ENCODE measurements around the gene NCF2. TPM values are rescaled to one million over a fixed set of nuclear protein-coding genes. Genes with fewer than 3 reads are reported as not detected.

Gene NCF2
- total and polyA plus RNA-seq, 2 donors = 5.8 to 8.6 TPM

GRCh38 chr1:183569141-183569540 is 21.1 kb downstream of the NCF2 start:
- Histone ChIP-seq H3K4me3 (ENCODE audit: low read depth, low read length) (no peak overlapping the region), H3K4me1 (ENCODE audit: insufficient read depth) (no peaks in the 10 kb centered on the region), H3K36me3 (ENCODE audit: insufficient read depth) (no peaks in the 10 kb centered on the region), H3K27ac (ENCODE audit: low read depth) (no peak overlapping the region)
- no peak for DNase-seq (ENCODE audit: extremely low spot score)
- 71% methylated on average over 4 of the region's 4 CpGs for WGBS

- 80% methylated on average over 12 of the region's 12 CpGs for WGBS
- no peaks in the 10 kb centered on the region for H3K4me1 ChIP-seq (ENCODE audit: insufficient read depth)
- H3K4me3 ChIP-seq (ENCODE audit: low read depth, low read length) = no peak overlapping the region
- H3K36me3 ChIP-seq (ENCODE audit: insufficient read depth) = no peaks in the 10 kb centered on the region
- H3K27ac ChIP-seq (ENCODE audit: low read depth) = no peak overlapping the region
- no peak for DNase-seq (ENCODE audit: extremely low spot score)
Measured at GRCh38 chr1:183568176-183569021, 21.9 kb downstream of the NCF2 start.

- Histone ChIP-seq H3K27ac (ENCODE audit: low read depth) (no peak overlapping the region), H3K4me1 (ENCODE audit: insufficient read depth) (no peaks in the 10 kb centered on the region), H3K36me3 (ENCODE audit: insufficient read depth) (no peaks in the 10 kb centered on the region), H3K4me3 (ENCODE audit: low read depth, low read length) (no peak overlapping the region)
- DNase-seq (ENCODE audit: extremely low spot score) = no peak
- WGBS = 65% methylated on average over 5 of the region's 5 CpGs
Measured at GRCh38 chr1:183567584-183567983, 22.7 kb downstream of the NCF2 start.

- no peak for DNase-seq (ENCODE audit: extremely low spot score)
- Histone ChIP-seq H3K27ac (ENCODE audit: low read depth) (no peak overlapping the region), H3K4me1 (ENCODE audit: insufficient read depth) (no peaks in the 10 kb centered on the region), H3K36me3 (ENCODE audit: insufficient read depth) (no peaks in the 10 kb centered on the region), H3K4me3 (ENCODE audit: low read depth, low read length) (no peak overlapping the region)
- 92% methylated on average over 2 of the region's 2 CpGs for WGBS
Measured at GRCh38 chr1:183566026-183566425, 24.2 kb downstream of the NCF2 start.

GRCh38 chr1:183565261-183565660 is 25.0 kb downstream of the NCF2 start:
- Histone ChIP-seq H3K36me3 (ENCODE audit: insufficient read depth) (no peaks in the 10 kb centered on the region), H3K4me3 (ENCODE audit: low read depth, low read length) (no peak overlapping the region), H3K4me1 (ENCODE audit: insufficient read depth) (no peaks in the 10 kb centered on the region), H3K27ac (ENCODE audit: low read depth) (no peak overlapping the region)
- WGBS = 64% methylated on average over 4 of the region's 4 CpGs
- no peak for DNase-seq (ENCODE audit: extremely low spot score)

GRCh38 chr1:183562701-183563100 is 27.6 kb downstream of the NCF2 start:
- 81% methylated on average over 2 of the region's 2 CpGs for WGBS
- no peak for DNase-seq (ENCODE audit: extremely low spot score)
- Histone ChIP-seq H3K4me3 (ENCODE audit: low read depth, low read length) (no peak overlapping the region), H3K36me3 (ENCODE audit: insufficient read depth) (no peaks in the 10 kb centered on the region), H3K27ac (ENCODE audit: low read depth) (no peak overlapping the region), H3K4me1 (ENCODE audit: insufficient read depth) (no peaks in the 10 kb centered on the region)

- Histone ChIP-seq H3K36me3 (ENCODE audit: insufficient read depth) (no peaks in the 10 kb centered on the region), H3K4me3 (ENCODE audit: low read depth, low read length) (no peak overlapping the region), H3K27ac (ENCODE audit: low read depth) (no peak overlapping the region), H3K4me1 (ENCODE audit: insufficient read depth) (no peaks in the 10 kb centered on the region)
- no peak for DNase-seq (ENCODE audit: extremely low spot score)
Measured at GRCh38 chr1:183559061-183559460, 31.2 kb downstream of the NCF2 start.

GRCh38 chr1:183554577-183554976 is 35.7 kb downstream of the NCF2 start:
- WGBS = 78% methylated on average over 3 of the region's 3 CpGs
- Histone ChIP-seq H3K36me3 (ENCODE audit: insufficient read depth) (peaks cover 4% of the 10 kb centered on the region), H3K27ac (ENCODE audit: low read depth) (no peak overlapping the region)

GRCh38 chr1:183553764-183554163 is 36.5 kb downstream of the NCF2 start:
- H3K4me3 ChIP-seq (ENCODE audit: low read depth, low read length) = no peak overlapping the region
- peaks cover 4% of the 10 kb centered on the region for H3K36me3 ChIP-seq (ENCODE audit: insufficient read depth)
- H3K27ac ChIP-seq (ENCODE audit: low read depth) = no peak overlapping the region
- DNase-seq (ENCODE audit: extremely low spot score) = no peak
- no peaks in the 10 kb centered on the region for H3K4me1 ChIP-seq (ENCODE audit: insufficient read depth)
- 77% methylated on average over 3 of the region's 3 CpGs for WGBS

More at GRCh38 chr1:183554577-183554976, 35.7 kb downstream of the NCF2 start:
- H3K4me1 ChIP-seq (ENCODE audit: insufficient read depth) = no peaks in the 10 kb centered on the region
- no peak for DNase-seq (ENCODE audit: extremely low spot score)
- H3K4me3 ChIP-seq (ENCODE audit: low read depth, low read length) = no peak overlapping the region

GRCh38 chr1:183553331-183553730 is 36.9 kb downstream of the NCF2 start:
- no peaks in the 10 kb centered on the region for H3K4me1 ChIP-seq (ENCODE audit: insufficient read depth)
- H3K36me3 ChIP-seq (ENCODE audit: insufficient read depth) = peaks cover 4% of the 10 kb centered on the region
- 81% methylated on average over 5 of the region's 5 CpGs for WGBS
- DNase-seq (ENCODE audit: extremely low spot score) = no peak
- no peak overlapping the region for H3K27ac ChIP-seq (ENCODE audit: low read depth)
- no peak overlapping the region for H3K4me3 ChIP-seq (ENCODE audit: low read depth, low read length)

GRCh38 chr1:183552891-183553290 is 37.4 kb downstream of the NCF2 start:
- 84% methylated on average over 6 of the region's 6 CpGs for WGBS
- Histone ChIP-seq H3K27ac (ENCODE audit: low read depth) (no peak overlapping the region), H3K4me1 (ENCODE audit: insufficient read depth) (no peaks in the 10 kb centered on the region), H3K36me3 (ENCODE audit: insufficient read depth) (peaks cover 4% of the 10 kb centered on the region), H3K4me3 (ENCODE audit: low read depth, low read length) (no peak overlapping the region)
- no peak for DNase-seq (ENCODE audit: extremely low spot score)

- 92% methylated on average over 7 of the region's 7 CpGs for WGBS
- H3K27ac ChIP-seq (ENCODE audit: low read depth) = no peak overlapping the region
- H3K4me1 ChIP-seq (ENCODE audit: insufficient read depth) = no peaks in the 10 kb centered on the region
- no peak overlapping the region for H3K4me3 ChIP-seq (ENCODE audit: low read depth, low read length)
- no peak for DNase-seq (ENCODE audit: extremely low spot score)
- peaks cover 4% of the 10 kb centered on the region for H3K36me3 ChIP-seq (ENCODE audit: insufficient read depth)
Measured at GRCh38 chr1:183552441-183552840, 37.8 kb downstream of the NCF2 start.

GRCh38 chr1:183551924-183552323 is 38.3 kb downstream of the NCF2 start:
- Histone ChIP-seq H3K4me3 (ENCODE audit: low read depth, low read length) (no peak overlapping the region), H3K36me3 (ENCODE audit: insufficient read depth) (peaks cover 6% of the 10 kb centered on the region), H3K4me1 (ENCODE audit: insufficient read depth) (no peaks in the 10 kb centered on the region), H3K27ac (ENCODE audit: low read depth) (no peak overlapping the region)
- DNase-seq (ENCODE audit: extremely low spot score) = no peak
- 88% methylated on average over 9 of the region's 9 CpGs for WGBS

- Histone ChIP-seq H3K4me1 (ENCODE audit: insufficient read depth) (no peaks in the 10 kb centered on the region), H3K27ac (ENCODE audit: low read depth) (no peak overlapping the region), H3K36me3 (ENCODE audit: insufficient read depth) (peaks cover 9% of the 10 kb centered on the region), H3K4me3 (ENCODE audit: low read depth, low read length) (no peak overlapping the region)
- no peak for DNase-seq (ENCODE audit: extremely low spot score)
- 49% methylated on average over 3 of the region's 3 CpGs for WGBS
Measured at GRCh38 chr1:183550915-183551314, 39.3 kb downstream of the NCF2 start.
